NB4 (cell line): ENCODE results near the gene ALDH1L2.
A peak's percentile ranks its signal among the peaks of the same experiment; 100 is the strongest.

ENCODE experiments used
- DNase-seq: peaks from one replicate; pipeline ENCODE4 v3.0.0; 2010; ENCODE audit warnings: low read depth
- H3K4me3 ChIP-seq: one replicate; pipeline ENCODE4 v1.5.1; 2011; ENCODE audit warnings: mild to moderate bottlenecking, low read depth, low read length, moderate library complexity
- CTCF ChIP-seq: IDR thresholded peaks from one replicate; pipeline ENCODE4 v1.5.1; 2012; ENCODE audit warnings: low read depth, low read length
- MYC ChIP-seq: IDR thresholded peaks from 2 replicates; pipeline ENCODE4 v1.6.1; 2011; ENCODE audit warnings: low read depth, low read length
- POLR2A ChIP-seq: IDR thresholded peaks from 2 replicates; pipeline ENCODE4 v1.6.1; 2011; ENCODE audit warnings: mild to moderate bottlenecking; ENCODE audit not compliant: insufficient read length; ENCODE audit errors: extremely low read depth
- TF ChIP-seq, protein P1 (sequence below): IDR thresholded peaks from 2 replicates; pipeline ENCODE4 v1.6.1; 2011; ENCODE audit warnings: low read depth, low read length

ALDH1L2 gene

GRCh38 chr12:105015543-105015942 lies 68.7 kb downstream of the ALDH1L2 start:
- no peak overlapping the region for H3K4me3 ChIP-seq
- no peak for DNase-seq
- TF ChIP-seq POLR2A = no peak
- TF ChIP-seq, protein P1, sequence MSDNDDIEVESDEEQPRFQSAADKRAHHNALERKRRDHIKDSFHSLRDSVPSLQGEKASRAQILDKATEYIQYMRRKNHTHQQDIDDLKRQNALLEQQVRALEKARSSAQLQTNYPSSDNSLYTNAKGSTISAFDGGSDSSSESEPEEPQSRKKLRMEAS = no peak
- no peak for TF ChIP-seq MYC
- TF ChIP-seq CTCF = no peak

- DNase-seq = no peak
- H3K4me3 ChIP-seq = no peak overlapping the region
- TF ChIP-seq POLR2A (no peak), CTCF (no peak), MYC (no peak)
- TF ChIP-seq, protein P1 = no peak
Measured at GRCh38 chr12:105014603-105015002, 69.7 kb downstream of the ALDH1L2 start.

GRCh38 chr12:105013892-105014291 lies 70.4 kb downstream of the ALDH1L2 start:
- TF ChIP-seq, protein P1 = peak; percentile 21; the same call in 1 of the 2 replicates
- TF ChIP-seq MYC = no peak
- peak; percentile 28 for DNase-seq
- H3K4me3 ChIP-seq = no peak overlapping the region

DNA sequence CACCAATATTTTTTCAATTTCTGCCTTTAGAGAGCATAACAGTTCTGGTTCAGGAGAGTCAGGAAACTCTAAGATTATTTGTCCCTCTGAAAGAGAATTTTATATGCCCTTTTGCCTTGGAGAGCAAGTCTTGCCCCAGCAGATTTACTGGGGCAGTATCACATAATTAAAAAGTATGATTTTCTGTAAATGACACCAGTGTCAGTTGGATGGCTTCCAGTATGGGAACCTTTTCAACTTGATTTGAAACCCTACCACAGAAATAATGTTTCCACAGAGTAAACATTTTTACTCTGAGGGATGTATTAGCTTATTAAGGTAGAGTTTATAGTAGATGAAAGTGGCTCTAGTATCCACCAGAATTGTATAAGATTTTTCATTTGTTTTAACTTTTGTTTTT lies 82.8 kb downstream of the ALDH1L2 start:
- TF ChIP-seq, protein P1 = no peak
- TF ChIP-seq CTCF (no peak), POLR2A (no peak), MYC (no peak)
- no peak for DNase-seq
- H3K4me3 ChIP-seq = no peak overlapping the region

- TF ChIP-seq CTCF (no peak), MYC (no peak), POLR2A (no peak)
- TF ChIP-seq, protein P1 = no peak
- no peak overlapping the region for H3K4me3 ChIP-seq
- no peak for DNase-seq
Measured at GRCh38 chr12:104999347-104999685, 84.9 kb downstream of the ALDH1L2 start.

- no peak overlapping the region for H3K4me3 ChIP-seq
- DNase-seq = no peak
- no peak for TF ChIP-seq POLR2A
- TF ChIP-seq CTCF = no peak
- no peak for TF ChIP-seq MYC
- TF ChIP-seq, protein P1 = no peak
Measured at GRCh38 chr12:104998423-104999346, 85.6 kb downstream of the ALDH1L2 start.
